ENCODE data around the gene ADARB1. TPM values are rescaled to one million over a fixed set of nuclear protein-coding genes. Genes with fewer than 3 reads are reported as not detected.

The ADARB1 gene
- total RNA-seq, 1 experiment from 2014 or later = 36.6 TPM

DNA sequence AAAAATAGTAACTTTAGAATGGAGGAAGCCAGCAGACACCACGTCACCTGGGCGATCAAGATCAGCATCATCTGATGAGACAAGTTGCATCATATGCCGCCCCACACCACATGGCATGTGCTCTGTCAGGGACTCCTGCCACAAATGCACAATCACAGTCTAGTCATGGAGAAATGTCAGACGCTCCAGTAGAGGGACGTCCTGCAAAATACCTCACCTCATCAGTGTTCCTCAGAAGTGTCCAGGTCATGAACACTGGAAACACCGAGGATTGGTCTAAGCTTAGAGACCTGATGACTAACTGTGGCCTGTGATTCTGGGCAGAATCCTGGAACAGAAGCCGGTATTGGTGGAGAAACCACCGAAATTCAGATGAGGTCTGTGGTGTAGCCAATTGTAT lies 14.3 kb downstream of the ADARB1 start:
- DNase-seq (ENCODE audit: extremely low read depth, low read depth) = no peak

DNA sequence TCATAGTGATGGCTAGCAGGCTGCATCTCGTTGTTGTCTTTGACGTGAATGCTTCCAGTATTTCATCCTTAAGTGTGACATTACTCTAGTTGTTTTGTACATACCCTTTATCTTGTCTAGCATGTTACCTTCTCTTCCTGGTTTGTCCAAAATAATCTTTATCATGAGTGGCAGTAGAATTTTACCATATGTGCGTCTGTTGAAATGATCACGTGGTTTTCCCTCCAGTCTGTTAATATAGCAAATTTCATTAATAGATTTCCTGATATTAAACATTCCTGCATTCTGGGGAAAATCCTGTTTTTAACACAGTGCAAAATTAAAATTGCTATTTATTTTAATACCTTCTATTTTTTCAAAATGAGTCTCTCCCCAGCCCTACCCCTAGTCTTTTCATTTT lies 15.6 kb downstream of the ADARB1 start:
- no peak for DNase-seq (ENCODE audit: extremely low read depth, low read depth)

DNA sequence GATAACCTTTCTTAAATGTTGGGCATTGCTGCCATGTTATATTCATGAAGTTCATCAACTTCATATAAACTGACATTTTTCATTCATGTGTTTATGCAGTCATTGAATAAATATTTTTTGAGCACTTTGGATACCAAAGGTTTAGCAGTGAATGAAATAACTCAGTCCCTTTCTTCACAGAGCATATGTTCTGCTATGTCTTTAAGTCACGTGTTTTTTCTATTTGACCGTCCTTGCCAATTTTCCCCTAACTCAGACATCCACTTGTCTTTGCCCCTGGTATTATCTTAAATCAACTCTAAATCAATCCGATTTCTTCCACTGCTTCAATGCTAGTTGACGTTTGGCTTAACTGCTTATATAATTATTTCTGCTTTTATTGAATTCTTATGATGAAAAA lies 16.6 kb downstream of the ADARB1 start:
- DNase-seq (ENCODE audit: extremely low read depth, low read depth) = no peak

DNA sequence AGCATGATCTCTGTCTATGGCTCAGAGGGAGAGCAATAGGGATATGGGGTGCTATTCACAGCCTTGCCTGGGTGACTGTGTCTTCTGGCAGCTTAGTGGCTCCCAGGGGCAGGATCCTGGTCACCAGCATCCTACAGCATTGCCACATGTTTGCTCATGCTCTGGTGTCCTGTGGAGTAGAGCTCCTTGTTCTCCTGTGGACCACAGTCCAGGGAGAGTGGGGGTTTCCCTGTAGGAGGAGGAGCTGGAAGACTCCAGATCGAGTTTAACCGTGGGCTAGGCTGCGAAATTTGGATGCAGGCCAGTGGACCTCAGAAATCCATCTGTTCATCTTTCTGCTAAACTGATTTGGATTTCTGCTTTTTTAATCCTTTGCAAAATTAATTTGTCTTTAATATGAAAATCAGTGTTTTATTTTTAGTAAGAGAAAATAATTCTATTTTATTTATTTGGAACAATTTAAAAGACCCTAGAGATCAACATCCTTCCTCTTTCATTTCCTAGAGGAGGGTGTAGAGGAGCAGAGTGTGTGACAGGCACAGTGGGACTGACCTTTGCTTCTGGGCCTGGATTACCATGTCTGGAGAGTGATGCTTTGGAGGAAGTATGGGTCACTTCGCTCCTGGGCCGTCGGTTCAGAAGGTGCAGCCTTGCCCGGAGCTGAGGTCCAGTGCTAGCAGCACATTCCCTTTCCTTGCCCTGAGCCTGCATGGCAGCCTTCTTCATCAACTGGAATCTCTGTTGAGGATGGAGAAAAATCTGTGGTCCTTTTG lies 17.4 kb downstream of the ADARB1 start:
- no peak for DNase-seq (ENCODE audit: extremely low read depth, low read depth)

DNA sequence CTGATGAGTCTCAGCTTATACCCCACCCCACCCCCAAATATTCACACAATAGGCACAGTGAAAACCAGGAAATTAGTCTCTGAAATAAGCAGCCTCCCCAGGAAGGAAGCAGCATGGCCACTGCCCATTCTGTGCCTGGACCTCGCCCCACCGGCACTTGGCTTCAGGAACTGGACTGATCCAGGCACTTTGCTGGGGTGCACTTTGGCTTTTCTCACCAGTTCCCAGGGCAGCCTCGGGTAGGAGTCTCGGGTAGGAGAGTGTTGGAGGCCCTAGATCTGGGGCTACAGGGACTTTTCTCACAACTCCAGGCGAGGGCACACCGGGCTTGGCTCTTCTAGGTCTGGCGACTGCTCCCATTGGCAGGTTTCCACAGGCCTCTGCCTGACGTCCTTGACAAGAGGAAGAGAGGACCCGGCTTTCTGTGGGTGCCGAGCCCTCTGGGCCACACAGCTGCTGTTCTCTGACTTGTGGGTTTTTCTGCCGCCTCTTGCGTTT lies 18.7 kb downstream of the ADARB1 start:
- no peak for DNase-seq (ENCODE audit: extremely low read depth, low read depth)

DNA sequence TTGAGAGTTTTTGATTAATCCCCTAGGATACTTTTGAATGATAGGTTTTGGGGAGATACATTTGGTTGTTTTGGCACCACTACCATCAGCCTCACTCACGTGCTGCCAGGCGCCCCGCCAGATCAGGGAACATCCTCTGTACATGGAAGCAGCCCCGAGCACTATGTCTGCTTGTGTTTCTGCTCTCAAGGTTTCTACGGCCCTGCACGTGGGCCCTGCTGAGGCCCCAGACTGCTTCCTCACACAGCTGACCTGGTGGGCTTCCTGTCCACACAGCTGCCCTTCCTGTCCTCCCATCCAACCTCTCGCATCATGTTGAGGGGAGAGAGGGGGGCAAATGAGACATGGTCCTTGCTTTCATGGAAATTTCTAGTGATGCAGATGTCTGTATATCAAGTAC lies 20.0 kb downstream of the ADARB1 start:
- no peak for DNase-seq (ENCODE audit: extremely low read depth, low read depth)

DNA sequence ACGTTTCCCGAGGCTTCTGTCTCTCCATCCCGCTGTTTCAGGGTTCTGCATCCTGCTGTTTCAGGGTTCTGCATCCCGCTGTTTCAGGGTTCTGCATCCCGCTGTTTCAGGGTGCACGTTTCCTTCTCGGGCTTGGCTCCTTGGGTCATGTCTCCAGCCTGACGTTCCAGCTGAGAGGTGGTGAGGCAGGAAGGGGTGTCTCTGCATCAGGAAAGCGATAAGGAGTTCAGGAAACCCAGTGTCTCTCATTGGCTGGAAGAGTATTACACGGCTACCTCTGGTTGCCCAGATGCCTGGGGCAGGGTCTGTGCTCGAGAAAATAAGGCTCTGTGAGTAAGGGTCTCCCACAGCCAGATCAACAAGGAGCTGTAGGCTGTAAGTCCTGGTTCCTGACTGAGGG lies 21.1 kb downstream of the ADARB1 start:
- DNase-seq (ENCODE audit: extremely low read depth, low read depth) = no peak

DNA sequence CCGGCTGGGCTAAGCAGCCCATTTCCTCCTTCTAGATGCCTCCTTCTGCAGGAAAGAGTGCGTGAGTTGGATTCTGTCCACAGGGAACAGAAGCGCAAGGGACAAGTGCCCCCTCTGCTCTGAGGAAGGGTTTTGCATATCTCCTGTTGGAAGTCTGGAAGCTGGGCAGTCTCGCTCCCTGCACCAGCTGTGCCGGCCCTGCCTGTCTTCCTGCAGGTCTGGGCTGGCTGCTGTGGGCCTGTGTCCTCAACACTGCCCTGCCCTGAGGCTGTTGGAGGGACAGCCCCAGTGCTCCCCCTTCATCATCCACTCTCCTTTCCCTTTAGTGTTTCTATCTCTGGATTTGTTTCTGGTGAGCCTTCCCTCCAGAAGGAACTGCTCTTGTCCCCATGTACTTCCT lies 21.8 kb downstream of the ADARB1 start:
- no peak for DNase-seq (ENCODE audit: extremely low read depth, low read depth)

DNA sequence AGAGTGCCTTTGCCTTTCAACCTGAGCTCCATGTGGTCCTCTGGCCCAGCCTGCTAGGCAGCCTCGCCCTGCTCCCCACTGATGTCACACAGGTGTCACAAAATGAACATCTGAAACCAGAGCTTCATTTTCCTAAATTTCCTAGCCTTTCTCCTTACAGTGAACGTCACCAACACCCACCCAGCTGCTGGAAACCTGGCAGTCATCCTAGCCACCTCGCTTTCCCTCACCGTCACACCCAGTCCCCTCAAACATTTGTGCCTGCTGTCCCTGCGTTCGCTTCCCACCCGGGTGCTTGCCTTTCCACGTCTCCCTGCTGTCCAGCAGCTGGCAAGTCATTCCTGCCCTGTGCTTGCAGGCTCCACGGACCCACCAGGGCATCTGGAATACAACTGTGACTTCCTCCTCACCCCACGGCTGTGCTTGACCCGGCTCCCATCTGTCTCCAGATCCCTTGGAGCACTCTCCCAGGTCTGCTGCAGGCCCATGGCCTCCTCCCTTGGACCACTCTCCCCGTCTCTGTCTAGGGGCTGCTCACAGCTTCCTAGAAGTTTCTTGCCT lies 23.5 kb downstream of the ADARB1 start:
- DNase-seq (ENCODE audit: extremely low read depth, low read depth) = no peak

DNA sequence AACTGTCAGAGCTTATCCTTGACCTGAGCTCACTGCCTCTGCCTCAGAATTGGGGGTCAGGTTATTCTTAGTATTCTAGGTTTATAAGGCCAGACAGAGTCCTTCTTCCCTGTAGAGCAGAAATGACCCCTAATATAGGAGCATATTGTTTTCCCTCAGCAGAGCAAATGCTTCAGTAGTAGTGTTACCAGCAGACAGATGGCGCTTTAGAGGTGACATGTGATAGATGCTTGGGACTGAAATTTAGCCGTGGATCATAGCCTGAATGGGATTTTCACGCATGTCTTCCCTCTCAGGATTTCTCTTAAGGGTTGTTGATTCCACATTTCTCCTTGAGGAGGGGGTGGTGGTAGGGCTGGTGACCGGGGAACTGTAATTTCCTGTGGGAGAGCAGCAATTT lies 24.5 kb downstream of the ADARB1 start:
- no peak for DNase-seq (ENCODE audit: extremely low read depth, low read depth)

DNA sequence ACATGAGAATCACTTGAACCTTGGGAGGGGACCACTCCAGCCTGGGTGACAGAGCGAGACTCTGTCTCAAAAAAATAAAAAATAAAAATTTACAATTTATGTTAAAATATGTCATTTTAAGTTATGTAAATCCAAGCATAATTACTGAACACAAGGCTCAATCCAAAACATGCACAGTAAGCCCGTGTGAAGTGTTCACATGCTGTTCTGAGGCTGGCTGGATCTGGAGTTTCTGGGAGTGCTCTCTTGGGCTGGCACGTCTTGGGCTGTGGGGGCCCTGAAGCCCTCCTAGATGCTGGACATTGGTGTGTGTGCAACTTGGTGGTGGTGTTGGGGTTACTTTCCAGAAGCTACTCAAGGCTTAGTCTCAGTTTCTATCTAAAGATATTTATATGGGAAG lies 25.2 kb downstream of the ADARB1 start:
- DNase-seq (ENCODE audit: extremely low read depth, low read depth) = no peak

DNA sequence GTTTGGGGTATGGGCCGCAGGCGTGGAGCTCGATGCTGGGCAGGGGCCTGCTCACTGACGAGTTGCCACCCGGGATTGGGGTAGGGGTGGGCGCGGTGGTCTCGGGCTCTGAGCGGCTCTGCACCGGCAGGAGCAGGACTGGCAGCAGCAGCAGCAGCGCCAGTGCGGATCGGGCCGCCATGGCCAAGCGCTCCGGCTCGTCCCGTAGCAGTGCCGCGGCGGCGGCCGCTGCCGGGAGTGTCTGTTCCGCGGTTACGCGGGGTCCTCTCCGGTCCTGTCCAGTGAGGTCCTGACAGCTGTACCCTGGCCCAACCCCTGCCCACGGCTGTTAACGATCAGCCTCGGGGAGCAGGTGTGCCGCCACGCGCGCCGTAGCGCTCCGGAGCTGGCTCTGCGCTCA lies 26.5 kb downstream of the ADARB1 start:
- DNase-seq (ENCODE audit: extremely low read depth, low read depth) = no peak

DNA sequence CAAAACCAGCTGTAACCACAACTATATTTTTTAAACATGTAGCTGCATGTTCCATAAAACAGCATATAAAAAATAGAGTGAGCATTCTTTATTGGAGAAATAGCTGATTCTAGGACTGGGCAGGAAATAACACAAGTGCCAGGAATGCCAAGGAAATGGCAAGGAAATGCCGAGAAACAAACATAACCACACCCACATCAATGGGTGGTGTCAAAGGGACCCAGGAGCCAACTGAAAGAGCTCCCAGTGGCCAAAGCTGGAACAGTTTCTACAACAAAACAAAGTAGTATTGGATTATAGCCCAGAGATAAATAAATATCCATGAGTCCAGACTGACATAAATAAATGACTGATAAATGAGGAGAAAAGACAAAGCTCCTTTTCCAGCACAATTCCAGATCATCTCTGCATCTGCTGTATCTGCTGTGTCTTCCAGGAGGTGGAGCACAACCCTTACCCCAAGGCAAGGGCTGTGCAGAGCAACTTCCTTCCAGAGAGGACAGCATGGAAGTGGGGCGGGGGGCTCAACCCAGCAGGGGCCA lies 28.1 kb downstream of the ADARB1 start:
- peak; percentile 57 for DNase-seq (ENCODE audit: extremely low read depth, low read depth)

DNA sequence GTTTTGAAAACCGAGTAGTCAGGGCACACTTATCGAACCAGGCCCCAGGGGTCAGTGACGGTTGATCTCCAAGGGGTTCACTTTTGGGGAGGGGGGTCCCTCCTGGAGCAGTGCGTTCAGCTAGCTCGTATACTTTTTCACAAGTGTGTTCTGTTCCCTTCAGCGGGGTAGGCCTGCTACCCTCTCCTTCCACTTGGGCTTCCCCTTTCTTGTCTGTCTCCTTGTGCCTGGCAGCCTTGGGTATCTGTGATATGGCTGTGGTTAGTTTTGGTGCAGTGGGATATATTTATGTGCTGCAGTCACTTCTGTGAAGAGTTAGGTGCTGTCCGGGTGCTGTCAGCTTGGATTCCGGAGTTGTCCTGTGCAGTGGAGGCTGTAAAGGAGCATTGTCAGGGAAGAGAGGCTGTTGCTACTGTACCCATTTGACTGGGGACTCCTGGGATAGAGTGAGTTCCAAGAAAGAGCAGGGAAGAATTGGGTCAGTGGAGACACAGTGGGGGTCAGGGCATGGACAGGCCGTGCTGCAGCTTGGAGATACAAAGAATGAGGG lies 29.7 kb downstream of the ADARB1 start:
- no peak for DNase-seq (ENCODE audit: extremely low read depth, low read depth)

DNA sequence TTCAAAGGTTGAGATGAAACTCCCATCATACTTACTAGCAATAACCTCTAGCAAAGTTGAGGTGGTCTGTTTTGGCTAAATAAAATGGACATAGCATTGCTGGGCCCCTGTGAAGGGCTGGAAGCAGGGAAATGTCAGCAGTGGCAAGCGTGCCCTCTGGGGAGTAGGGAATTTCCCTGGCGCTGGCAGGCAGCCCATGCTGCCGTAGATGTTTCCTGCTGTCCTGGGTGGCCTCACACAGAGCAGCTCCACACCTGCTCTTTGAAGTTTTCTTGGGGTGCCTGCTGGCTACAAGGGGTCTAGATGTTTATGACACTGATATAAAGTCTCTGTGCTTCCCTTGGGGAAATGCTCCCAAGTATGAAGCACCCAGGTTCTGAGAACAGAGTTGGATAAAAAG lies 30.2 kb downstream of the ADARB1 start:
- DNase-seq (ENCODE audit: extremely low read depth, low read depth) = no peak

DNA sequence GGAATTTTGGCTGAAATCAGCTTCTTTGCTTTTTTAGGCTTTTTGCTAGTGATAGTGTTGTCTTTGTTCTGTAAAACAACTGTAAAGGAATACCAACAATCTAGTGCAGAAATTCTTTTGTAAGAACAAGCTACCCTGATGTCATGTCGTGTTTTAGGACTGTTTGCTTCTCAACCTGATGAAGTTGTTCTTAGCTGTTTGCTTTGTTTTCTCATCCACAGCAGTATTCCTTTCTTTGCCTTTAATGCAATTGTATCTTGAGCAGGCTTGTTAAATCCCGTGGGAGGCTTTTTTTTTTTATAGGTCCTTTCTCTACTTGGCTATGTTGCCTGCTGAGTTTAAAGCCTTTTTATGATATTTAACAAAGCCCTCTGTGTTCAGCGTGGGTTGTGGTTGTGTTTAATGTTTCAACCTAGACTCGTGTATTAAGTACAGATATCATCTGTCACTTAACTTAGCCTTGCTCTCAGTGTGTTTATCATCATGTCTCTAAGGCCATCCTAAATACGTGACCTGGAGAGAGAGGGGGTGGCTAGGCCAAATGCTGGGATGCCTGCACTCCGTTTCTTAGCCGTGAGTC lies 31.6 kb downstream of the ADARB1 start:
- no peak for DNase-seq (ENCODE audit: extremely low read depth, low read depth)

DNA sequence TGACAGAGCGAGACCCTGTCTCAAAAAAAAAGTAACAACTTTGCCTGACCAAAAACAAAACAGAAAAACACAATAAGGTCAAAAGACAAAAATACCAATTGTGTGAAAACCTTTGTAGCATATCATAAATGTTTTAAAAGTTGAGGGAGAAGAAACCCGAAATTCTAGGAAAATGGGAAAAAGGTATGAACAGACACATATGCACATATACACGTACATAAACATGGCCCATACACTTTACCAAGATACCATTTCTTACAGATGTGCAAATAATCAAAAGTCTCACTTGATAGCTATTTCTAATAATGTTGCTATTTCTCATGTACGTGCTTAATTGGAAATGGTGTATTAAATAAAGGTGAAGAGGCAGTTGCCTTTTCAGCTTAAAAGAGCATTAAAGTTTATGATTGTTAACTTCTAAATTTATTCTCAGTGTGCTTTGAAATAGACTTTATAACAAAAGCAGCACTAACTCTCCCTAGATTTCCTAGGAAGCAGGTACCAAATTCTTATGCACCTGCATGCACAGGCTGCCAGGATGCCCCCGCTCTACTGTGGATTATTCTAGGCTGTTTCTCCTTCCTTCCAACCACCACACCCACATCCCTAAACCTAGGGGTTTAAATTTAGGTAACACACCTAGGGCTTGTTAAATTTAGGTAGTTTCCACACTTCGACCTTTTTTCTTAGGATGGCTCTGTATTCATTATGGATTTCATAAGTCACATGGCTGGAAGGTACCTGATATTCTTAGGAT lies 33.8 kb downstream of the ADARB1 start:
- no peak for DNase-seq (ENCODE audit: extremely low read depth, low read depth)

DNA sequence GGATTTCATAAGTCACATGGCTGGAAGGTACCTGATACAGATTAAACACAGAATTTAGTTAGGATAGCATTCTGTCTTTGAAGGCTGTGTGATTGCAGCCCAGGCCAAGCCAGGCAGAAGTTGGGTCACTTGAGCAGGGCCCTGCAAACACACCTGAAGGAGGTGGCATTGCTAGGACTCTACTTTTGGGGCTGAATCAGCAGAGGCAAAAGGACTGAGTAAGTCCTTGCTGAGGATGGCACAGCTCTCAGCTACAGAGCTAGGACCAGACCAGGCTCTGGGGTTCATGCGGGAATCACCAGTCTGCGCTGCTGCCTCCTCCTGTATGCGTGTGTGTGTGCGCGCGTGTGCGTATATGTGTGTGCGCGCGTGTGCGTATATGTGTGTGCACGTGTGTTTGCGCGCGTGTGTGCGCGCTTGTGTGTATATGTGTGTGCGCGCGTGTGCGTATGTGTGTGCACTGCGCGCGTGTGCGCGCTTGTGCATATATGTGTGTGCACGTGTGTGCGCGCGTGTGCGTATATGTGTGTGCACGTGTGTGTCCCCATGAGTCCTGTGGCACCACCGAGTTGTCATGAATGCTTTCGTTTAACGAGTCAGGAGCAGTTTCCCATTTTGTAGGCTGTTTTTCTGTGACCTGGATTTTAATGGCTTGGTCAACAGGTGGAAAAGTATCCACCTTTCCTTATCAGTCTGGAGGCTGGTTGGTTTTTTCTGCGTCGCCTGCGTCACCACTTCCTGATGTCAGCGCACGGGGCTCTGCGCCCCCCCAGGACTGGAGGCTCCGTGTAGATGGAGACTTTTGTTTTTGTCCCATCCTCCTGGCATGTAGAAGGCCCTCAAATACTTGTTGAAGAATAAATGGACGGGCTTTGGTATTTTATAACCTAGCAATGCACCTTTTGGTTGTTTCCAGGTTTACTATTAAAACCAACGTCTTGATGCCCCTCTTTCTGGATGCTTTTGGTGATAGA lies 34.7 kb downstream of the ADARB1 start:
- no peak for DNase-seq (ENCODE audit: extremely low read depth, low read depth)

DNA sequence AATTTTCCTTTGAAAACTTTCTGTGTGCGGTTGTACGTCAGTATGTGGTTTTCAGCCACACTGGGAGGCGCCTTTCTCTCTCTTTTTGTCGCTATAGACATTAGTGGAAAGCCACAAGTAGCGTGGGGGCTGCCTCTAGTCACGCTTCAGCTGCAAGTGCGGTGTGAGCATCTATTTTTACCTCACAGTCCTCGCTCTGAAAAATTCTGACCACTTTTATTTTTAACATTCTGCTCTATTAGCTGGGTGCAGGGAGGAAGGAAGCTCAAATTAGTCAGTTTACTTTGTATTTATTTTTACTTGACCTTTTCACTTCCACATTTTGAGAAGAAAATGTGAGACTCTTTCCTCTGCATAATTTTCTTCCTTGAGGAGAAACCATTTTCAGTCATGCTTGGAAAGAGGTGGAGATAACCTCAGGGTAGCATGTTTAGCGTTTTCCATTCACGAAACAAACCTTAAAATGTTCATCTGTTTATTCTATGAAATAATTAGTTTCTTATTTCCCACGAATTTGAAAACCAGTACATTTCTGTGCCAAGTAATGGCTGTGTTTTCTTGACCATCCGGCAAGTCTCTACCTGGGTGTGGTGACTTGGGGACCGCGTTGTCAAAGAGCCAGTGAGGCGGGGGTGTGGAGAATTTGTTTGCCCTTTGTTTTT lies 35.6 kb downstream of the ADARB1 start:
- no peak for DNase-seq (ENCODE audit: extremely low read depth, low read depth)
